COLO668 (cell line): ENCODE data around the gene OSBP2.
"Not testable (repeated sequence)": the region's sequence is repeated elsewhere in the genome, so short reads cannot be mapped to it uniquely, and the experiment has no call there.

ENCODE experiments used
- DNase-seq: peaks from one replicate; lab custom pipeline; 2025; ENCODE audit not compliant: unreplicated experiment; lab: John Stamatoyannopoulos, UW

The OSBP2 gene

DNA sequence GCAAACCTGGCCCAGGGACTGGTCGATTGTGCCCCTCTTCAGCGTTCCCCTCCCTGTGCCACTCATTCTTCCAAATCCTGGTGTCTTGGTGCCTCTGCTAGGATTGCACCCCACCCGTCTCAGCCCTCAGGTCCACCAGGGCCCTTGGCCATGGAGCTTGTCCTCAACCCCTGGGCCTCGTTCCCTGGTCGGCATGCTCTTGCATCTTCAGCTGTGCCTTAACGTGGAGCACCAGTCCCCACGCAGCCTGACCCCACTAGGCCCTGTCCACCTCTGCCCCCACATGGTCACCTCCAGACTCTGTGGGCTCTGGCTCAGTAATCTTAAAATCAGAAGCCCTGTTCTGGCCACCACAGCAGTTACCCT lies 61.1 kb downstream of the OSBP2 start:
- no peak for DNase-seq

- peak; percentile 58 for DNase-seq
Observed at GRCh38 chr22:30763815-30764673, 69.4 kb downstream of the OSBP2 start.

- DNase-seq: no peak
Observed at GRCh38 chr22:30767661-30768060, 73.0 kb downstream of the OSBP2 start.

DNA sequence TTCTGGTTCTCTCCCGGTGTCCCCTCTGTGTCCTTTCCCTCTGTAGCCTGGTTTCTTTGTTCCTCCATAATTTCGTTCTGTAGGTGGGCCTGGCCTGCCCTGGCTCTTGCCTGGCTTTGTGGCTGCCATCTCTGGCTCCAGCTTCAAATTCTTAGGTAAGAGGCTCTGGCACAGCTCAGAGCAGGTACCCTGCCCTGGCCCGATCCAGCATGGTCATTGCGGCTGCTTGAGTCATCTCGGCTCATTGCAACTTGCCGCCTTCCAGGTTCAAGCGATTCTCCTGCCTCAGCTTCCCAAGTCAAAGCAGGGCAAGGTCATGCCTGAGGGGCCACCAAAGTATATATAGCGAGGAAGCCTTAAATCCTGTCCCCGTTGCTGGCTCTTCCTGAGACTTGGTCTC lies 76.0 kb downstream of the OSBP2 start:
- no peak for DNase-seq

DNA sequence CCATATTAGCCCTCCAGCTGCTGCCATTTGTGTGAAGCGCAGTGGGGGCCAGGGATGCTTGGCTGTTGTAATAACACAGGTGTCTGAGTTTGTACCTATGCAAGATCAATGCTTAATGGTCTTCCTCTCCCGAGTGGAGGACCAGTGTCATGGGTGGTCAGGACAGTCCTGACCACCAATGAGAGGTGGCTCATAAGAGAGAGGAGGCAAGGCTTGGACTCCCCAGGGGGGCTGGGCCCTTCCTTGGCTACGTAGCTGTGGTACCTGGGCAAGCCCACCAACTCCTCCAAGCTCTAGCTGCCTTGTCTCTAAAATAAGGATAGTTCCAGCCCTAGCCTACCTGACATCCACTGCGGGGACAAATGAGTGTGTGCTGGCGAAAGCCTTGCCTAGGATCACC lies 79.2 kb downstream of the OSBP2 start:
- no peak for DNase-seq

GRCh38 chr22:30774566-30774965 lies 79.9 kb downstream of the OSBP2 start:
- no peak for DNase-seq

DNA sequence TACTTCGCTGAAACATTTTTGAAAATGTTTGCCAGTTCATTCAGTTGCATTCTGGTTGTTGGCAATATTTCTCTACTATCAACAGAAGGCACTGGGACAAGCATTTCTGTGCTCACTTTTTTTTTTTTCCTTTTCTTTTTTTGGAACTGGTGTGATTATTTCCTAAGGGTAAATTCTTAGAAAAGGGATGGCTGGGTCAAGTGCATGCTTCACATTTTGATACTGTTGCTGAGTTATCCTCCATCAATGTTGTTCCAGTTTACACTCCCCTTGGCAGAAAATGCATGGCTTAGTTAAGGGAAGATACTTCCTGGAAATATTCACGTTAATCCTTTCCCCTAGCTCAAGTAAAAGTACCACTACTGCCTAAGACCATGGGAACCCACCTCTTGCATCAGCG lies 81.8 kb downstream of the OSBP2 start:
- no peak for DNase-seq

GRCh38 chr22:30777146-30777545 lies 82.5 kb downstream of the OSBP2 start:
- DNase-seq: not testable (repeated sequence)

DNA sequence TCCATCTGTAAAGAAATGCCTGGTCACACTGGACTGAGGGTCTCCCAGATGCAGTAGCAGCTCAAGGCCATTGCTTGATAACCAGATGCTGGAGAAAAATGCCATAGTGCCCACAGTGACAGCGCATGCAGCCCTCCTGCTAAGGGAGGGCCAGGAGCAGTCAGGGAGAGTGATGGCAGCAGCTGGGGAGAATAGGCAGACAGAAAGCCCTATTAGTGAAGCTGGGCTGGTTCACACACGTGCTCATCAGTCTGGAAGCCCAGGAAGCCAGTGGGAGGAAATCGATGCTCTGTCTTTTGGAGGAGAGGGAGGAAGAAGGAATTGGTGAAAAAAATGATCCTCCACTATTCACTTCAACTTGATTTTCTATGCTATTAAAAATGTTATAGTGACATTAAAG lies 82.9 kb downstream of the OSBP2 start:
- no peak for DNase-seq

DNA sequence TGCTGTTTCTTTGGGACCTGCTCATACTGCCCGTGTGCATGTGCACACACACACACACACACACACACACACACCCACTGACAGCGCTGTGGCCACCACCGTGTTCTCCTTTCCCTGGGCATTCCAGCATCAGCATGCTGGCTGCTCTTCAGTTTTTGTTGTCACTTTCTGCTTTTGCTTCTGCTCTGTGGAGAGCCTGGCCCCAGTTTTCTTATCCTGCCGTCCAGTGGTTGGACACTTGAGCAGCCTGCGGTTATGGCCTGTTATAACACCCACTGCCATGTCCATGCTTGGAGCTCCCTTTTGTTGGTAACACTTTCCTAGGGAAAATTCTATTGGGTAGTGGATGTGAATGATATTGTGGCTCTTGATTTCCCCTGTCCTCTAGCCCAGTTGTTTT lies 83.6 kb downstream of the OSBP2 start:
- DNase-seq: no peak

DNA sequence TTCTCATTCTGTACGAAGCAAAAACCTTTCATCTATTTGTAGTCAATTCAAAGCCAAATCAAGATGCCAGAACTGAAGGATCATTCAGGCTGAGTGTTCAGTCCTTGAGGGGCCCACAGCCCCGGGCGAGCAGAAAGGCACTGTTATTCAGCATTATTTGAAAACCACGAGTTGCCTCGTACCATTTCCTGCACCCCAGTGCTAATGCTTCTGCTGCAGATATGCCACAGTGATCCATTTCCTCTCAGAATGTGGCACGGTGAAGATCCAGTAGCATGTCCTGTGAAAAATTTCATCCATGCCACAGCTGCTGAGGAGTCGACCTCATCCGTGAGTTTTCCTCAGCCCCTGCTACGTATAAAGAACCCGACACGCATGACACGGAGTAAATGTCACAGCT lies 85.4 kb downstream of the OSBP2 start:
- DNase-seq: no peak

DNA sequence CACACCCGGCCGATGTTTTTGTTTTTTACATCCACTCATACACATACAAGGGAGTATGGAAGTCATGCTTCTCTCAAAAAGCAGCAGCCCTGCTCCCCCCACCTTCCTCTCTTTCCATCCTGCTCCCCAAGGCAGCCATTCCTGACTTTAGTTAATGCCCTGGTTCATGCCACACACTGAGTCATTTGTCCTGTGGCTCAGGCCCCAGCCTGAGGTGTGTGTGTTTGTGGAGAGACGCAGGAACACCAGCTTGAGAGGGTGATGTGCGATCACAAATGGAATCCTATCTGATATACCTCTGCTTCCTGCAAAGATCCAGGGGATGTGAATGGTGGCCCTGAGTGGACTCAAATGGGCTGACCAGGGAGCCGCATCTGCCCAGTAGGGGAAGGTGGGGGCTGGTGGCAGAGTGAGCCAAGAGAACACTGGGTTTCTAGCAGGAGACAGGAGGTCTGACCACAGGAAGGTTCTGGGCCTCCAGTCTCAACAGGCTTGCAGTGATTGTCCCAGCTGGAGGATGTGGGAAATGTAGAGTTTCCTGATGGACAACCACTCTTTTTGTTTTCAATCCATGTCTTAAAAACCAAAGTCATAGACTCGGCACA lies 86.7 kb downstream of the OSBP2 start:
- no peak for DNase-seq

DNA sequence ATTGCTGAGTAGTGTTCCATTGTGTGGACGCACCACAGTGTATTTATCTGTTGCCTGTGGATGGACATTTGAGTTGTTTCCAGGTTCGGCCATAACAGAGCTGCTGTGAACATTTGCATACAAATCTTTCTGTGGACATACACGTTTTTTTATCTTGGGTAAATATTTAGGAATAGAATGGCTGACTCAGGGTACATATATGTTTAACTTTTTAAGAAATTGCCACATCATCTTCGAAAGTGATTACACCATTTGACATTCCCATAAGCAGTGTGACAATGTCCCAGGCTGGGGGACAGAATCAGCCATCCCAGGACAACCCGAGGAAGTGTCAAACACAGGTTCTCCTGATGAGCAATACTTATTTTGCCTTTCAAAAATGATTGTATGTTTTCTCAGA lies 87.9 kb downstream of the OSBP2 start:
- DNase-seq: no peak

DNA sequence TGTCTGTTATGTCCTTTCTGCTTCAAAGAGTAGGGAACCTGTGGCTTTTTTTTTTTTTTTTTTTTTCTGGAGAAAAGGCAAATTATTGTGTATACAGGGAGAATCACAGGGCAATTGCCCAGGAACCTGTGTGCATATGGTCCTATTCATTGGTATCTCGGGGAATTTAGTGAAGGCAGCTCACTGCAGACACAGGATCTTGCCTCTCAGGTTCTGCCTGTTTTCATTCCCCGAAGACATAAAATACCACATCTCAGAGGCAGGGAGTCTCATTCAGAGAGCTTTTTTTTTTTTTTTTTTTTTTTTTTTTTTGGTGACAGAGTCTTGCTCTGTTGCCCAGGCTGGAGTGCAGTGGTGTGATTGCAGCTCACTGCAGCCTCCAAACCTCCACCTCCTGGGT lies 88.3 kb downstream of the OSBP2 start:
- DNase-seq: no peak

DNA sequence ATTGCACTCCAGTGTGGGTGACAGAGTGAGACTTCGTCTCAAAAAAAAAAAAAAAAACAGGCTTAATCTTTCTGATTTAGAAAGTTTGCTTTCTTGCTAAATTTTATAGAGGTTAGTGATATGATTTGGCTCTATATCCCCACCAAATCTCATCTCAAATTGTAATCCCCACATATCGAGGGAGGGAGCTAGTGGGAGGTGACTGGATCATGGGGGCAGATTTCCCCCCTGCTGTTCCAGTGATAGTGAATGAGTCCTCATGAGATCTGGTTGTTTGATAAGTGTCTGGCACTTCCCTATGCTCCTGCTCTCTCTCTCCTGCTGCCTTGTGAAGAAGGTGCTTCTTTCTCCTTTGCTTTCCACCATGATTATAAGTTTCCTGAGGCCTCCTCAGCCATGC lies 90.9 kb downstream of the OSBP2 start:
- DNase-seq: no peak

DNA sequence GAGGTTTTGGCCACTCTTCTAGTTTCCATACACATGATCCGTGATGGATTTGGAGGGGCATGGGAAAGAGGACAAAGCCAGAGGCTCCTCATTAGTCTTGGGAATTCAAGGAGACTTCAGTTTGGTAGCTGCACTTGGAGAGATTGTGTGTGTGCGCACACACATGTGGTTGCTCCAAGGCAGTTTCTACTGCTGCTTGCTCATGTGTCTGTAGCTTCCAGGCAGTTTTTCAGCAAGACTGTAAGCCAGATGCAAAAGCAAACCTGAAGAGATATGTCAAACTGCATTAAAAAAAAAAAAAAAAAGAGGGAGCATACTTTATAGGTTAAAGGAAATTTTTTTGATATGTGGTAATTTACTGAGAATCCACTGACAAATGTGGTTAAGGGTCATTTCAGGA lies 95.7 kb downstream of the OSBP2 start:
- DNase-seq: no peak

GRCh38 chr22:30792456-30792855 lies 97.8 kb downstream of the OSBP2 start:
- DNase-seq: no peak

DNA sequence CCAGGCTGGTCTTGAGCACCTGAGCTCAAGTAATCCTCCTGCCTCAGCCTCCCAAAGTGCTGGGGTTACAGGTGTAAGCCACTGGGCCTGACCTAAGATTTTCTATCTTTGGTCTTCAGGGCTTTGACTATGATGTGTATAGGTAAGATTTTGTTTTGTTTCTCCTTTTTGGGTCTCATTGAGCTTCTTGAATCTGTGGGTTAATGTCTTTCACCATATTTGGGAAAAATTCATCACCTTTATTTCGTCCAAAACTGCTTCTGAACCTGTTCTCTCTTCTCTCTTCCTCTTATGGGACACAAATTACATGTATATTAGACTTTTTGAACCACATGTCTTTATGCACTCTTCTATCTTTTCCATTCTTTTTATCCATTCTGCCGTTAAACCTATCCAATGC lies 100.4 kb downstream of the OSBP2 start:
- no peak for DNase-seq

GRCh38 chr22:30801695-30802094 lies 107.0 kb downstream of the OSBP2 start:
- no peak for DNase-seq

DNA sequence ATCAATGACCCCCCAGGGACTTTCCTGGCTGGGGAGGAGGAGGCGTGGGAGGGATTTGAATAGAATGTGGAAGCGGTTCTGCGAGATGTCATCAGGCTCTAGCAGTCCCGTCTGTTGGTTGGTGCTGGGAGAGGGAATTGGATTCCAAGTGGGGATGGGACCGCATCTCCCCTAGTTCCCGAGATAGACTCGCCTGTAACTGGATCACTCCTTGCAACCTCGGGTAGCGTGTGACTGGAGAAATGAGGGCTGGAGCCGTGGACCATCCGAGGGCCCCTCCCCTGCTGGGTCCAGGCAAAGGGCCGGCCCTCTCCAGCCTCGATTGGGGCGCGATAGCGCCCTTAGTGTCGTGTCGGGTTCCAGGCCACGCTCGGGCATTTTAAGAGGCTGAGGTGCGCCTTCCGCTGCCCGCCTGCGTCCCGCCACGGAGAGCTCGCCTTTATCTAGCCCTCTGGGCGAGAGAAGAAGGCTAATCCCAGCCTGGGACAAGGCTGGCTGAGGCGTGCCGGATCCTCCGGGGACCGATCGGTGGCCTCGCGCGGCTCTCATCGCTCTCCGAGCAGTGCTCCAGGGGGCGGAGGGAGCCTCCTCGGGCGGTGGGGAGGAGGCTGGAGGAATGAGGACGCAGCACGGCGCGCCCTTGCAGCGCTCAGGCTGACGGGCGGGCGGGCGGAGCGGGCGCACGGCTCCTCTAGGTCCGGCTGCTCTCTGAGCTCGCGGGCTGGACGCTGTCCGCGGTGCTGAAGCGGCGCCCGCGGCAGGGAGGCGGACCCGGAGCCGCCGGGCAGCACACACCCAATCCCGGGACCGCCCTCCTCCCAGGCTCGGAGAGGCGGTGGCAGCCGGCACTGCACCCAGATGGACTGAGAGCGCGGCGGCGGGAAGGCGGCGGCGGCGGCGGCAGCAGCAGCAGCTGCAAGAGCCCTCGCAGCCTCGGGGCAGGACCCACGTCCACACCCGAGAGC lies 107.8 kb downstream of the OSBP2 start:
- DNase-seq: peak; percentile 88

GRCh38 chr22:30803679-30804078 lies 109.0 kb downstream of the OSBP2 start:
- DNase-seq: peak; percentile 52

- DNase-seq: no peak
Observed at GRCh38 chr22:30804626-30805025, 110.0 kb downstream of the OSBP2 start.
